RWPE2 (cell line): ENCODE data around the gene GATAD2A.

Experiments used
- ATAC-seq: fragments of 200-7000 bp; cut with Tn5 transposase; 3 replicates; pipeline ENCODE4 v1.9.1; 2021; ENCODE audit warnings: low read depth
- DNase-seq: peaks from one replicate; pipeline ENCODE4 v3.0.0-alpha.2; 2020; ENCODE audit warnings: low spot score
- H3K27ac ChIP-seq: fragments of 450-650 bp; 2 replicates; pipeline ENCODE4 v1.5.1; 2017; ENCODE audit warnings: mild to moderate bottlenecking; ENCODE audit not compliant: poor library complexity, severe bottlenecking
- H3K27me3 ChIP-seq: fragments of 250-450 bp; sonication (Bioruptor Pico); 2 replicates; pipeline ENCODE4 v1.5.1; 2021; ENCODE audit warnings: mild to moderate bottlenecking, moderate library complexity; ENCODE audit not compliant: insufficient read depth, poor library complexity, severe bottlenecking
- H3K36me3 ChIP-seq: fragments of 250-450 bp; sonication (Bioruptor Pico); 2 replicates; pipeline ENCODE4 v1.5.1; 2020; ENCODE audit warnings: low read depth, mild to moderate bottlenecking, moderate library complexity
- H3K4me1 ChIP-seq: fragments of 250-450 bp; sonication (Bioruptor Pico); 2 replicates; pipeline ENCODE4 v1.5.1; 2021; ENCODE audit warnings: mild to moderate bottlenecking, moderate library complexity; ENCODE audit not compliant: insufficient read depth, poor library complexity, severe bottlenecking
- H3K4me3 ChIP-seq: fragments of 250-450 bp; sonication (Bioruptor Pico); 2 replicates; pipeline ENCODE4 v1.5.1; 2021; ENCODE audit warnings: mild to moderate bottlenecking, moderate library complexity; ENCODE audit not compliant: severe bottlenecking
- H3K9me3 ChIP-seq: fragments of 250-450 bp; sonication (Bioruptor Pico); 2 replicates; pipeline ENCODE4 v1.5.1; 2021; ENCODE audit warnings: mild to moderate bottlenecking, moderate library complexity; ENCODE audit not compliant: severe bottlenecking
- TF ChIP-seq, protein P1 (sequence below): fragments of 450-650 bp; IDR thresholded peaks from one replicate; pipeline ENCODE4 v1.5.1; 2017; ENCODE audit warnings: mild to moderate bottlenecking, moderate library complexity; ENCODE audit not compliant: poor library complexity, severe bottlenecking

Gene GATAD2A

DNA sequence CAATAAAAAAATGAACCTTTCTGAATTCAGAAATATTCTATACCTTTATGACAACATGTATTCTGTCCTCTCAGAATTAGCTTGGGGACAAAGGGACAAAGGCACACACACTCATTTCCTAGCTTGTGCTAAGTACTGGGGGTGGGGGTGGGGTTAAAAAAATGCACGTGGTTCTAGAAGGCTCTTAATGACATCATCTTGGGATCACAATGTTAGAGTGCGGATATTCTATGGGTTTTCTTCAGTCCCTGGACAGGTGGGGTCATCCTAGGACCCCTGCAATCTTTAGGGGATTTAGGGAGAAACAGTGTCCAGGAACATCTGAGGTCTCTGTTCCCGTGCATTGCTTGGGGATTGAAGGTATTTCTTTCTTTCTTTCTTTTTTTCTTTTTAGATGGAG is 21.8 kb downstream of the GATAD2A start:
- H3K4me3 ChIP-seq = no peak overlapping the region
- H3K4me1 ChIP-seq = no peaks in the 10 kb centered on the region
- no peaks in the 10 kb centered on the region for H3K27me3 ChIP-seq
- ATAC-seq (no peak), DNase-seq (no peak)
- peaks cover 15% of the 10 kb centered on the region for H3K36me3 ChIP-seq
- TF ChIP-seq, protein P1, sequence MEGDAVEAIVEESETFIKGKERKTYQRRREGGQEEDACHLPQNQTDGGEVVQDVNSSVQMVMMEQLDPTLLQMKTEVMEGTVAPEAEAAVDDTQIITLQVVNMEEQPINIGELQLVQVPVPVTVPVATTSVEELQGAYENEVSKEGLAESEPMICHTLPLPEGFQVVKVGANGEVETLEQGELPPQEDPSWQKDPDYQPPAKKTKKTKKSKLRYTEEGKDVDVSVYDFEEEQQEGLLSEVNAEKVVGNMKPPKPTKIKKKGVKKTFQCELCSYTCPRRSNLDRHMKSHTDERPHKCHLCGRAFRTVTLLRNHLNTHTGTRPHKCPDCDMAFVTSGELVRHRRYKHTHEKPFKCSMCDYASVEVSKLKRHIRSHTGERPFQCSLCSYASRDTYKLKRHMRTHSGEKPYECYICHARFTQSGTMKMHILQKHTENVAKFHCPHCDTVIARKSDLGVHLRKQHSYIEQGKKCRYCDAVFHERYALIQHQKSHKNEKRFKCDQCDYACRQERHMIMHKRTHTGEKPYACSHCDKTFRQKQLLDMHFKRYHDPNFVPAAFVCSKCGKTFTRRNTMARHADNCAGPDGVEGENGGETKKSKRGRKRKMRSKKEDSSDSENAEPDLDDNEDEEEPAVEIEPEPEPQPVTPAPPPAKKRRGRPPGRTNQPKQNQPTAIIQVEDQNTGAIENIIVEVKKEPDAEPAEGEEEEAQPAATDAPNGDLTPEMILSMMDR = no peak
- no peaks in the 10 kb centered on the region for H3K9me3 ChIP-seq
- H3K27ac ChIP-seq = no peak overlapping the region

DNA sequence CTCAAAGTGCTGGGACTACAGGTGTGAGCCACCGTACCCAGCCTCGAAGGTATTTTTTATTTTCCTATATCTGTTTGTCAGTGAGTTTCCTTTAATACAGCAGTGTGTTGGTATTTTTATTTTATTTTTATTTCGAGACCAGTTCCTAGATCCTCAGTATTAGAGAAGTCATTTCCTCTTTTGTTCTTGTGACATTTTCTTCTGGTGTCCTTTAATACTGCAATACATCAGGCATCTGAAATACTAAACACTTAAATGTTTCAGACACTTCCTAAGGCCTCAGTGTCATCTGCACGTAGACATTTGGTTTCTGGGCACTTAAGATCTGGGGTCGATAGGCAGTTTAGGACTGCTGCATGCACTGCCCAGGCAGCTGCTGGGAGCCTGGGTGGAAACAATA is 22.5 kb downstream of the GATAD2A start:
- no peak for ATAC-seq
- H3K27me3 ChIP-seq = no peaks in the 10 kb centered on the region
- H3K27ac ChIP-seq = no peak overlapping the region

DNA sequence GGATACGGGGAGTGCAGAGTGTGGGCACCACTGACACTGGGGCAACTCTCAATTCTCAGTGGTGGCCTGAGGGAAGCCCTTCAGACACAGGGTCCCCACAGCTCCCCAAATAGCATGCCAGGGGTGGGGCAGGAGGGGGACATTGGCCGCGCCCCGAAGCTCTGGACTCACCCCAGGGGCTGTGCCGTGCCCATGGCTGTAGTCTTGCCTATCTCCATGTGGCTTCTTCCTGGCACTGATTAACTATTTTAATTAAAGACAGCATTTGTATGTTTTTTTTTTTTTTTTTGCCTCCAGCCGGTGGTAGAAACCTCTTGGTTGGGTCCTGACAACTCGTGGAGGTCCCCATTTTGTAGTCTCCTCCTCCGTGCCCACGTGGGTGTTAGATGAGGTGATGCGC is 23.3 kb downstream of the GATAD2A start:
- Histone ChIP-seq H3K4me3 (no peak overlapping the region), H3K36me3 (peaks cover 19% of the 10 kb centered on the region), H3K4me1 (no peaks in the 10 kb centered on the region), H3K27me3 (no peaks in the 10 kb centered on the region), H3K27ac (no peak overlapping the region), H3K9me3 (no peaks in the 10 kb centered on the region)
- no peak for DNase-seq
- TF ChIP-seq, protein P1 = no peak
- no peak for ATAC-seq

More for the DNA sequence above, 22.5 kb downstream of the GATAD2A start:
- Histone ChIP-seq H3K9me3 (no peaks in the 10 kb centered on the region), H3K36me3 (peaks cover 15% of the 10 kb centered on the region), H3K4me1 (no peaks in the 10 kb centered on the region), H3K4me3 (no peak overlapping the region)
- TF ChIP-seq, protein P1 = no peak
- no peak for DNase-seq

DNA sequence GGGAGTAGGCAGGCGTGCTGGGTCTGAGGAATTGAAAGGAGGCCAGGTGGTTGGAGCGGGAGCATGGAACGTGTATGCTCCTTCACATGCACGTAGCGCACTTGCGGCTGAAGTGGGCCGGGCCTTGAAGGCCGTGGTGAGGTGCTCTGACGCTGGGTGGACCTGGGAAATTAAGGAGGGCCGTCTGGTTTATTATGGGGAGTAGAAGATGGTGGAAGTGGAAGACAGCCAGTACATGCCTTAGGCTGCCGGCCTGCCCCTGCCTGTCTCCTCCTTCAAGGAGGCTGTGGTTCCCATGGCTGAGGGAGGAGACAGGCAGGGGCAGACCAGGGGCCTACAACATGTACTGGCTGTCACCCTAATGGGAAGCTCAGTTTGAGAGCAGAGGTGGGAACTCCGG is 23.9 kb downstream of the GATAD2A start:
- H3K27me3 ChIP-seq = no peaks in the 10 kb centered on the region
- no peak for DNase-seq
- no peak overlapping the region for H3K27ac ChIP-seq
- no peak overlapping the region for H3K4me3 ChIP-seq
- no peak for ATAC-seq
- peaks cover 19% of the 10 kb centered on the region for H3K36me3 ChIP-seq
- no peaks in the 10 kb centered on the region for H3K9me3 ChIP-seq
- TF ChIP-seq, protein P1 = no peak
- H3K4me1 ChIP-seq = no peaks in the 10 kb centered on the region

DNA sequence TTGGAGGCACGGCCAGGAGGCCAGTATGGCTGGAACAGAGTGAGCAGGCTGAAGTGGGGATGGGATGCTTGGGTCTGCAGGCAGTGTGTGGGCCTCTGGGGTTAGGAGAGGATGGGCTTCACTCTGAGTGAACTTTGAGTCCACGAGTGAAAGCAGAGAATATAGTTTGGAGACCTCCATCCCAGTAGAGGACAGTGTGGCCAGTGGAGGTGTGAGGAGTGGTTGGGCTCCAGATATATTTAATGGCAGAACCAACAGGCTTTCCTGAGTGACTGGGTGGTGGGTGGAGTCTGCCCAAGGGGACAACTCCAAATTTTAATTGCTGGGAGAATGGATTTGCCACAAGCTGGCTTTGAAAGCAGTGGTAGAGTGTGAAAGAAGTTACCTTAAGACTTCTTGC is 27.3 kb downstream of the GATAD2A start:
- H3K27me3 ChIP-seq = no peaks in the 10 kb centered on the region
- H3K9me3 ChIP-seq = no peaks in the 10 kb centered on the region
- no peak overlapping the region for H3K27ac ChIP-seq
- no peak for ATAC-seq
- peaks cover 10% of the 10 kb centered on the region for H3K36me3 ChIP-seq
- no peaks in the 10 kb centered on the region for H3K4me1 ChIP-seq
- no peak for DNase-seq
- TF ChIP-seq, protein P1 = no peak
- no peak overlapping the region for H3K4me3 ChIP-seq
